Measurements from ENCODE around the gene AZI2.

Gene AZI2

GRCh38 chr3:28300345-28300962, 48.2 kb downstream of the AZI2 start:
- DNase-seq, result no peak

- no peak for DNase-seq
These were observed 48.9 kb downstream of the AZI2 start for GRCh38 chr3:28299705-28300104.

GRCh38 chr3:28295898-28296490, 52.6 kb downstream of the AZI2 start:
- peak; percentile 21 for DNase-seq

GRCh38 chr3:28294667-28295413, 53.8 kb downstream of the AZI2 start:
- no peak for DNase-seq

- DNase-seq, result no peak
These were observed 56.0 kb downstream of the AZI2 start for GRCh38 chr3:28292622-28293021.

GRCh38 chr3:28291577-28291976, 57.0 kb downstream of the AZI2 start:
- no peak for DNase-seq

GRCh38 chr3:28290863-28291300, 57.7 kb downstream of the AZI2 start:
- no peak for DNase-seq

- peak; percentile 12 for DNase-seq
These were observed 61.6 kb downstream of the AZI2 start for GRCh38 chr3:28287046-28287445.

- peak; percentile 58 for DNase-seq
These were observed 62.0 kb downstream of the AZI2 start for GRCh38 chr3:28286595-28286994.

GRCh38 chr3:28280781-28281180, 67.8 kb downstream of the AZI2 start:
- no peak for DNase-seq

GRCh38 chr3:28279770-28280169, 68.9 kb downstream of the AZI2 start:
- no peak for DNase-seq

- DNase-seq, result no peak
These were observed 69.7 kb downstream of the AZI2 start for GRCh38 chr3:28278918-28279317.

GRCh38 chr3:28273837-28274236, 74.8 kb downstream of the AZI2 start:
- no peak for DNase-seq
